H1 (cell line): ENCODE measurements around the gene GRM5.
"Not testable (repeated sequence)": the region's sequence is repeated elsewhere in the genome, so short reads cannot be mapped to it uniquely, and the experiment has no call there.

Experiments used
- EZH2 ChIP-seq: fragments of 200-600 bp; sonication (generic); IDR thresholded peaks from 2 replicates; pipeline ENCODE4 v1.7.1; 2012; ENCODE audit warnings: low read depth, mild to moderate bottlenecking, moderate library complexity, low read length, inconsistent platforms; ENCODE audit not compliant: severe bottlenecking
- GTF2F1 ChIP-seq: IDR thresholded peaks from 2 replicates; pipeline ENCODE4 v1.6.1; 2012; ENCODE audit warnings: low read depth, low read length, improper control_type of control experiment, borderline replicate concordance
- MAX ChIP-seq: IDR thresholded peaks from 2 replicates; pipeline ENCODE4 v1.6.1; 2012; ENCODE audit warnings: inconsistent platforms
- POLR2A ChIP-seq, 2 experiments: IDR thresholded peaks; 1 replicate in 1 of 2; 2 replicates in 1 of 2; pipeline ENCODE4 v1.6.1; 2011; ENCODE audit warnings: low read depth in 2 of 2, low read length in 2 of 2, mild to moderate bottlenecking in 2 of 2; ENCODE audit errors: control extremely low read depth in 1 of 2
- POLR2AphosphoS5 ChIP-seq: IDR thresholded peaks from 2 replicates; pipeline ENCODE4 v1.6.1; 2011; ENCODE audit warnings: low read depth, low read length
- RFX5 ChIP-seq: IDR thresholded peaks from 2 replicates; pipeline ENCODE4 v1.6.1; 2011; ENCODE audit warnings: low read depth, low read length, improper control_type of control experiment, borderline replicate concordance
- SP1 ChIP-seq: IDR thresholded peaks from 2 replicates; pipeline ENCODE4 v1.6.1; 2011; ENCODE audit warnings: low read depth, low read length
- SRF ChIP-seq: IDR thresholded peaks from 2 replicates; pipeline ENCODE4 v1.6.1; 2011; ENCODE audit warnings: mild to moderate bottlenecking, low read depth, low read length, moderate library complexity
- ZNF274 ChIP-seq: IDR thresholded peaks from 2 replicates; pipeline ENCODE4 v1.7.0; 2012; ENCODE audit warnings: low read length, borderline replicate concordance; ENCODE audit errors: extremely low read depth
- TF ChIP-seq, protein P1 (sequence below), 3 experiments: IDR thresholded peaks; 1 replicate in 2 of 3; 2 replicates in 1 of 3; pipeline versions ENCODE4 v1.5.1 to v1.6.1; 2011; ENCODE audit warnings: low read length in 3 of 3, mild to moderate bottlenecking in 3 of 3, inconsistent platforms in 2 of 3, low read depth in 1 of 3, moderate library complexity in 1 of 3; ENCODE audit not compliant: insufficient read depth in 1 of 3; ENCODE audit errors: control extremely low read depth in 1 of 3

DNA sequence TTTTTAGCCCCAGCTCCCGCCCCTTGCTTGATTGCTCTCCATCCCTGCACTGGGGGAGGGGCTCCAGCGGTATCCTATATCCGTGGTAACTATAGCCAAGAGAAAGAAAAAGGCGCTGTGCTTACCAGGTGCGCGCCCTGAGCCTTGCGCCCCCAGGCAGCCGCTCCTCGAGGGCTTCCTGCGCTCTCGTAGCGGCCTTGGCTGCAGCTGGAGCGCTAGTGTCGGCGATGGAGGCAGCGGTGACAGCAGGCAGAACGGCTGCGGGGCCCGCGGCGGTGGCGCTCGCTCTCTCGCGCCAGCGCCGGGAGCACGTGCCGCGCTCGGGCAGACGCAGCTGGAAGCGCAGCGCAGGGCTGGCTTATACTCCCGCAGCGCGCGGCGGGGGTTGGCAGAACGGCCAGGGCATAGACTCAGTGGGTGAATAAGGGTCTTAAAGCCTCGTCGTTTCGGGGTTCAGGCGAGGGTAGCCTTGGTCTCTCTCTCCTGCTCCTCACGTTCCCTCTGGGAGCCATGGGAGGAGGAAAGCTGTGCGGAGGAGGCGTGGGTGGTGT, at the start of gene GRM5:
- not testable (repeated sequence) for TF ChIP-seq POLR2A (IDR thresholded peaks at IDR 0.05; ENCODE audit: control extremely low read depth in 1 of 2, low read depth in 2 of 2, low read length in 2 of 2); ZNF274; SRF; RFX5; SP1; EZH2; POLR2AphosphoS5; GTF2F1
- TF ChIP-seq, protein P1, sequence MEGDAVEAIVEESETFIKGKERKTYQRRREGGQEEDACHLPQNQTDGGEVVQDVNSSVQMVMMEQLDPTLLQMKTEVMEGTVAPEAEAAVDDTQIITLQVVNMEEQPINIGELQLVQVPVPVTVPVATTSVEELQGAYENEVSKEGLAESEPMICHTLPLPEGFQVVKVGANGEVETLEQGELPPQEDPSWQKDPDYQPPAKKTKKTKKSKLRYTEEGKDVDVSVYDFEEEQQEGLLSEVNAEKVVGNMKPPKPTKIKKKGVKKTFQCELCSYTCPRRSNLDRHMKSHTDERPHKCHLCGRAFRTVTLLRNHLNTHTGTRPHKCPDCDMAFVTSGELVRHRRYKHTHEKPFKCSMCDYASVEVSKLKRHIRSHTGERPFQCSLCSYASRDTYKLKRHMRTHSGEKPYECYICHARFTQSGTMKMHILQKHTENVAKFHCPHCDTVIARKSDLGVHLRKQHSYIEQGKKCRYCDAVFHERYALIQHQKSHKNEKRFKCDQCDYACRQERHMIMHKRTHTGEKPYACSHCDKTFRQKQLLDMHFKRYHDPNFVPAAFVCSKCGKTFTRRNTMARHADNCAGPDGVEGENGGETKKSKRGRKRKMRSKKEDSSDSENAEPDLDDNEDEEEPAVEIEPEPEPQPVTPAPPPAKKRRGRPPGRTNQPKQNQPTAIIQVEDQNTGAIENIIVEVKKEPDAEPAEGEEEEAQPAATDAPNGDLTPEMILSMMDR (IDR thresholded peaks at IDR 0.05; ENCODE audit: control extremely low read depth in 1 of 3, insufficient read depth in 1 of 3, low read depth in 1 of 3, low read length in 3 of 3), result not testable (repeated sequence)
- TF ChIP-seq MAX, result peak; percentile 95
